Measurements from ENCODE around the gene ALX4.

Gene ALX4

GRCh38 chr11:44335052-44335760 is 25.3 kb upstream of the ALX4 start:
- DNase-seq (ENCODE audit: low read depth): no peak

GRCh38 chr11:44334356-44335004 is 24.5 kb upstream of the ALX4 start:
- no peak for DNase-seq (ENCODE audit: low read depth)

GRCh38 chr11:44333271-44334218 is 23.6 kb upstream of the ALX4 start:
- DNase-seq (ENCODE audit: low read depth): no peak

GRCh38 chr11:44332665-44333064 is 22.7 kb upstream of the ALX4 start:
- DNase-seq (ENCODE audit: low read depth): no peak

GRCh38 chr11:44329472-44330230 is 19.7 kb upstream of the ALX4 start:
- no peak for DNase-seq (ENCODE audit: low read depth)

GRCh38 chr11:44328138-44328660 is 18.3 kb upstream of the ALX4 start:
- no peak for DNase-seq (ENCODE audit: low read depth)

- DNase-seq (ENCODE audit: low read depth): no peak
Observed at GRCh38 chr11:44327730-44328129, 17.8 kb upstream of the ALX4 start.

GRCh38 chr11:44326615-44327475 is 16.9 kb upstream of the ALX4 start:
- DNase-seq (ENCODE audit: low read depth): no peak

GRCh38 chr11:44325698-44326097 is 15.8 kb upstream of the ALX4 start:
- DNase-seq (ENCODE audit: low read depth): no peak

- no peak for DNase-seq (ENCODE audit: low read depth)
Observed at GRCh38 chr11:44324749-44325525, 15.0 kb upstream of the ALX4 start.

GRCh38 chr11:44324222-44324621 is 14.3 kb upstream of the ALX4 start:
- DNase-seq (ENCODE audit: low read depth): no peak

GRCh38 chr11:44322243-44322642 is 12.3 kb upstream of the ALX4 start:
- DNase-seq (ENCODE audit: low read depth): no peak

GRCh38 chr11:44321059-44321458 is 11.1 kb upstream of the ALX4 start:
- no peak for DNase-seq (ENCODE audit: low read depth)

- no peak for DNase-seq (ENCODE audit: low read depth)
Observed at GRCh38 chr11:44320289-44320973, 10.5 kb upstream of the ALX4 start.

GRCh38 chr11:44319552-44320288 is 9.8 kb upstream of the ALX4 start:
- DNase-seq (ENCODE audit: low read depth): no peak

- no peak for DNase-seq (ENCODE audit: low read depth)
Observed at GRCh38 chr11:44319170-44319551, 9.2 kb upstream of the ALX4 start.

GRCh38 chr11:44318369-44318768 is 8.4 kb upstream of the ALX4 start:
- DNase-seq (ENCODE audit: low read depth): no peak

GRCh38 chr11:44316659-44317240 is 6.8 kb upstream of the ALX4 start:
- no peak for DNase-seq (ENCODE audit: low read depth)

Data from activated T-helper 9 cell treated with anti-CD3 and anti-CD28 coated beads, Interleukin-2, amount 50 U/mL, for 16 hours (primary cell).